GM18907 (cell line): Measurements from ENCODE around the gene LYVE1.

Source experiments
- ATAC-seq: cut with Tn5 transposase; IDR thresholded peaks from one replicate; pipeline ENCODE4 v1.9.1; 2021; ENCODE audit warnings: mild to moderate bottlenecking, moderate library complexity; ENCODE audit not compliant: unreplicated experiment

Gene LYVE1

GRCh38 chr11:10594407-10594806, 25.9 kb upstream of the LYVE1 start:
- no peak for ATAC-seq

DNA sequence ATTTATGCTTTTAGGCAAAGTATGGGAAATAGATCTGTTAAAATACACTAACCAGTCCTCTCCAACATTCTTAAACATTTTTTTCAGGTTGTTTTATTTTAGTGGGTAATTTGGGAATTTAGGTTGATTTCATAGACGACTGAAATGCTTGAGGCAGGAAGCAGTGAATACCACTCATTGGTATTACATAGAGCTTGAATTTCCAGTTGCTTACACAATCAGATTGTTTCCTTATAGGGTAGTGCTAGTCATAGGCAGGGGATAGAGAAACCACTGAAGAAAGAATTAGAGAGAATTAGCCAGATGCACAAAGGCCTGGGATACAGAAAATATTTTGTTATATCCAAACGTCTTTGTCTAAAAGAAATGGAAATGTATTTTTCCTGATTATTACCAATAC, 23.9 kb upstream of the LYVE1 start:
- no peak for ATAC-seq

GRCh38 chr11:10591741-10592140, 23.3 kb upstream of the LYVE1 start:
- ATAC-seq = no peak

- no peak for ATAC-seq
These were observed 21.9 kb upstream of the LYVE1 start for GRCh38 chr11:10590218-10590915.

- no peak for ATAC-seq
These were observed 20.4 kb upstream of the LYVE1 start for GRCh38 chr11:10588904-10589303.

GRCh38 chr11:10587995-10588394, 19.5 kb upstream of the LYVE1 start:
- no peak for ATAC-seq

DNA sequence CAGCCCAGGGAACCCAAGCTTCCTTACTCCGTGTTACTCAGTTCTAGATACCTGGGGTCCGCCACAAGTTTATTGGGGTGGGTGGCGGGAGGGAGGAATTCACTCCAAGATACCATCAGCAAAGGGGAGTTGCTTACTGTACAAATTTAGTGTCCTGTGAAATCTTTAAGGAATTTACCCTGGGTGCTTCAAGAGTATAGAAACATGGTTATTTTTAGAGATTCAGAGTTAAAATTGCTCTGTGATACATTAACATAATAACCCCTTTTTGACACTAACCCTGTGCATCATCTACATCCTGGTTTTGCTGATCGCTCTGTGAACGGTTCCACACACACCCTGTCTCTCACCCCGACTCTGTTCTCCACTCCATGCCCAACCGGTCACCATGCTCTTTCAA, 18.9 kb upstream of the LYVE1 start:
- no peak for ATAC-seq

GRCh38 chr11:10584071-10584501, 15.6 kb upstream of the LYVE1 start:
- no peak for ATAC-seq

DNA sequence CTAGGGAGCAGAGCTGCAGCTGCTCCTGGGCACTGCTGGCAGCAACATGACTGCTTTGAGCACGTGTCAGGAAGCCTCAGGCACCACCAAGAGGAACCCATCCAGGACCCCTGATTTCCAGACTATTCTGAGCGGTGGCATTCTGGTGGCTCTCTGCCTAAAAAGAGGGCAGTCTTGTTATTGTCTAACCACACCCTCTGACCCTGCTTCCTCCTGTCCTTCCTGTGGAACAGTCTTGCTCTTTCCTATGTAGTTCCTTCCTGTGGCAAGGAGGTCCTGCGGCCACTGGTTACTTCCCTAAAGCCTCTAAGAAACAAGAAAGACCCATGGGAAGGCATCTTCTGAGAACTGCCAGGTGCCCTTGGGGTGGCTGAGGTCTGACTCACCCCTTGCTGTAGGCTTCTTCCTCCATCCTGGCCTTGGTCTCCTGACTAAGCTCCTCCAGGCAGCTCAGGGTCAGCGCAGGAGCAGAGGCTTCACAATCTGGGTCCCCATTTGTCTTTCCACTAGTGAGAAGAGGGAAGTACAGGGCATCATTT, 13.1 kb upstream of the LYVE1 start:
- ATAC-seq = no peak

- ATAC-seq = no peak
These were observed 12.2 kb upstream of the LYVE1 start for GRCh38 chr11:10580623-10581022.

- ATAC-seq = no peak
These were observed 11.2 kb upstream of the LYVE1 start for GRCh38 chr11:10579700-10580099.

- no peak for ATAC-seq
These were observed 7.6 kb upstream of the LYVE1 start for GRCh38 chr11:10576035-10576398.

DNA sequence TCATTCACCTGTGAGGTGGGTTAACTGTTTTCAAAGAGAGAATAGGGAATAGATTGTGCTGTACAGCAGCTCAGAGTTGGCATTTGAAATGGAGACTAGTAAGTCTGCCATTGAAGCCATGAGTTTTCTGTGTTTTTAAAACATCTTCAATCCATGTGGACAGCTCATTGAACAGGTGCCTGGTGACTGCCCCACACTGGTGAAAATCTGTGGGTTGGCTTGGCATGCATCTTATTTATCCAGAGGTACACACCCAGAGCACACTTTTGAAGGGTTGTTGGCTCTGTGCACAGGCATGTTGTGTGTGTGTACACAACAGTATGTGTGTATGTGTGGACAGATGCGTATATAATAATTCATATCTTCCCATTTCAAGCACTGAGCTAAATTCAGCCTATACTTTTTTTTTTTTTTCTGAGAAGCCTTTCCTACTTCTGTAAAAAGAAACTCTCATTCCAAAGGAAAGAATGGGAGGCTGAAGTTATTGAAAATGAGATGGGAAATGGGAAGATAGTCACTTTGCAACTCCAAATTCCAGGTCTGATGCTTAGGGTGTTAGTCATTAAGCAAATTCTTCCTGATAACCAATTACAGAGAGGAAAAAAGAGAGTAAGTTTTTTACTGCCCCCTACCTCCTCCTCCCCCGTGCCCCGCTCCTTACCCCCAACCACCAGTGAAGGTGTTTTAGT, 7.0 kb upstream of the LYVE1 start:
- ATAC-seq = no peak

GRCh38 chr11:10573556-10573955, 5.1 kb upstream of the LYVE1 start:
- ATAC-seq = no peak

DNA sequence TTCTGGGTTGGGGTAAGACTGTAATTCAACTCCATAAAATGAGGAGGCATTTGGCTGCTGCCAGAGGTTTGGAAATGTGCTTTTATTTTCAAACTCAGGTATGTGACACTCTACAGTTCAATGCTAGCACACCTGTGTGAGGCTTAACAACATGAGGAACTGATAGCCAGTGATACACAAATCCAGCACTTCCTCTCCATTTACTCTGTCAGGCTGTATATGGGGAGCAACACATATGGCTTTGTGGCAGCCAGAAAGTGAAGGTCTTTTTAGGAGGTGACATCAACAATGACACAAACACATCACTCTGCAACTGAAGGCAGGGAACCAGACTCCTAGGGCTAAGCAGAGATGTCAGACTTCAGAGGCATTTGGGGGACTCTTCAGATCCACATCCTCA, 4.6 kb upstream of the LYVE1 start:
- no peak for ATAC-seq

DNA sequence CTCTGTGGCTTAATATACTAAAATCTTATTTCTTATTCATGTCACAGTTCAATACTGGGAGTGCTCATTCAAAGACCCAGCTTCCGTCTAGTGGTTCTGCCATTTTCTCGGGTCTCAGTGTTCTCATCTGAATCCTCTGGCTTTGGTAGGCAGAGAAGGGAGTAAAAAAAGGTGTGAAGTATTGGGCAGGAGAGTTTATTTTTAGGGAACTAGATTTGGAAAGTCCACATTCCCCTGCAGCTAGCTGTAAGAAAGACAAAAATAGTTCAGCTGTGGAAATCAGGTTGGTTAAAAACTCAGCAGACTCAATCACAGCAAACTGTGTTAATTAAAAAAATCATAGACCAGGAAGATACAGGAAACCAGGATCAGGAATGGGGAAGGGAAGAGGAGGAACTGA, 4.1 kb upstream of the LYVE1 start:
- ATAC-seq = no peak

- no peak for ATAC-seq
These were observed 1.0 kb downstream of the LYVE1 start for GRCh38 chr11:10567446-10567845.

- no peak for ATAC-seq
These were observed 2.1 kb downstream of the LYVE1 start for GRCh38 chr11:10566257-10566957.

- ATAC-seq = no peak
These were observed 3.0 kb downstream of the LYVE1 start for GRCh38 chr11:10565493-10565892.

DNA sequence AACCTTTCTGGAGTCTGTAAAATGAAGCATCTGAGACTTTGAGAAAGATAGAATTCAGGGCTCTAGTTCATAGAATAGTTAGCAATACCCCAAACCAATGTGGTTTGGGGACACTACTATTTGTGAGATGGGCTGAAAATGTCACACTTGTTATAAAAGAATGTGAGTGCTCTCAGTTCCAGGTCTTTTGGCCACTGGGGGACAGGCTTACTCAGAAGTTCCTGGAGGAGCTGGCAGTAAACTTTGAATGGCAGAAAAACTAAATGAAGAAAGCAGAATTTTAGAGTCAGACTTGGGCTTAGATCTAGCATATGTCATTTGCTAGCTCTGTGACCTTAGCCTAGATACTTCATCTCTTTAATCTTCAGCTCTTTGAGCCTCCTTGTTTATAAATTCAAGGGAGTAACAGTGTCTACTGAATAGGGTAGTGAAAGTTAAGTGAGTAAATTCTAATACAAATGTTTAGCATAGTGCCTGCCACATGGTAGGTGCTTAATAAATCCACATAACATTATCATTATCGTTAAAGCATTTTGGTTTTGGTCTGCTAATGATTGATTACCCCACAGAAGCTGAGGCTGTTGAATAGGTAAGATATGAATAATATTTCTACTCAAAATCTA, 3.7 kb downstream of the LYVE1 start:
- ATAC-seq = no peak

DNA sequence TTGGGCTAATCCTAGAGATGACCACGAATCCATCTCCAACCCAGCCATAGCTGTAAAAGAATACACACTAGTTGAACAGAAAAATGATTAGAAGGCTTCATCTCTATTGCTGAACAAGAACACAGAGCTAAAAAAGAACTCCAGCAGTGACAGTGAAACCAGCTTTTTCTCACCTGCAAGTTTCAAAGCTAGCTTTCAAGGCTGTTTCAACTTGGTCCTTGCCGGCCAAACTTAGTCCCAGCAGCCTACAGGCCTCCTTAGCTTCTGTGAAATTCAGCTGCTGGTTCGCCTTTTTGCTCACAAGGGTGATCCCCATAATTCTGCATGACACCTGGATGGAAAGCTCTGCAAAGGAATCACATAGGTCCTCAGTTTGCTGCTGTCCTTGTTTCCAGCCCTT, 4.4 kb downstream of the LYVE1 start:
- no peak for ATAC-seq
